H1 (cell line): ENCODE results near the gene SHTN1. TPM values are rescaled to one million over a fixed set of nuclear protein-coding genes. Genes with fewer than 3 reads are reported as not detected.

Experiments
- CTCF ChIA-PET: fragments of 300-600 bp; sonication (Branson Sonifier 250); formaldehyde crosslinking; loops from one replicate; lab custom pipeline; 2021; ENCODE audit not compliant: partially characterized antibody; lab: Charles Lee
- POLR2A ChIA-PET: fragments of 300-600 bp; sonication (Branson Sonifier 250); formaldehyde crosslinking; loops from one replicate; lab custom pipeline; 2021; ENCODE audit warnings: inconsistent platforms; ENCODE audit not compliant: partially characterized antibody; lab: Charles Lee
- DNase-seq, 2 experiments: peaks; one replicate each; pipeline versions ENCODE4 v3.0.0 to v3.0.0-alpha.2; 2010 to 2022; ENCODE audit warnings: low spot score in 2 of 2, low read depth in 1 of 2, mixed read lengths in 1 of 2
- FAIRE-seq: peaks from 2 replicates; lab custom pipeline; 2011; peaks lifted over from hg19 to GRCh38; lab: Jason Lieb, UNC
- H2AFZ ChIP-seq: 2 replicates; pipeline ENCODE4 v1.8.1; 2012; ENCODE audit warnings: low read length, inconsistent platforms
- H2AK5ac ChIP-seq: 2 replicates; pipeline ENCODE4 v1.6.1; 2013; ENCODE audit warnings: low read depth, low read length
- H2BK120ac ChIP-seq: replicated peaks from 2 replicates; pipeline ENCODE3; 2013; ENCODE audit warnings: low read depth, low read length, inconsistent platforms
- H2BK12ac ChIP-seq: 2 replicates; pipeline ENCODE4 v1.6.1; 2013; ENCODE audit warnings: low read depth, low read length
- H2BK15ac ChIP-seq: 2 replicates; pipeline ENCODE4 v1.6.1; 2013; ENCODE audit warnings: low read length
- H2BK20ac ChIP-seq: 2 replicates; pipeline ENCODE4 v1.6.1; 2013; ENCODE audit warnings: low read length
- H2BK5ac ChIP-seq: 2 replicates; pipeline ENCODE4 v1.6.1; 2013; ENCODE audit warnings: low read depth, low read length
- H3K14ac ChIP-seq: 2 replicates; pipeline ENCODE4 v1.6.1; 2013; ENCODE audit warnings: inconsistent platforms; ENCODE audit not compliant: insufficient read length
- H3K18ac ChIP-seq: 2 replicates; pipeline ENCODE4 v1.6.1; 2013; ENCODE audit warnings: low read length; ENCODE audit errors: extremely low read depth
- H3K23ac ChIP-seq: 2 replicates; pipeline ENCODE4 v1.6.1; 2013; ENCODE audit warnings: inconsistent platforms; ENCODE audit not compliant: insufficient read length
- H3K23me2 ChIP-seq: 2 replicates; pipeline ENCODE4 v1.6.1; 2013; ENCODE audit warnings: low read depth, low read length
- H3K27ac ChIP-seq: 2 replicates; pipeline ENCODE4 v1.6.1; 2011; ENCODE audit warnings: low read depth, low read length, inconsistent platforms
- H3K27me3 ChIP-seq, 4 experiments: replicated peaks in 1 of 4; 1 replicate in 1 of 4; 2 replicates in 3 of 4; pipeline versions ENCODE4 v1.6.1 to v1.8.1; 2011 to 2013; ENCODE audit warnings: low read length in 3 of 4, mild to moderate bottlenecking in 3 of 4, inconsistent platforms in 2 of 4, mixed read lengths in 2 of 4, moderate library complexity in 1 of 4; ENCODE audit not compliant: control insufficient read depth in 3 of 4, insufficient read depth in 3 of 4; ENCODE audit errors: extremely low read depth in 1 of 4
- H3K36me3 ChIP-seq, 4 experiments: 2 replicates each; pipeline versions ENCODE4 v1.6.1 to v1.8.1; 2011 to 2013; ENCODE audit warnings: mild to moderate bottlenecking in 4 of 4, low read length in 3 of 4, moderate library complexity in 2 of 4, control low read depth in 1 of 4, inconsistent platforms in 1 of 4; ENCODE audit not compliant: insufficient read depth in 4 of 4, control insufficient read depth in 2 of 4
- H3K4ac ChIP-seq: replicated peaks from 2 replicates; pipeline ENCODE3; 2013; ENCODE audit warnings: low read length, low read depth, mixed read lengths, inconsistent platforms; ENCODE audit not compliant: insufficient read length
- H3K4me1 ChIP-seq, 4 experiments: replicated peaks in 1 of 4; 1 replicate in 1 of 4; 2 replicates in 3 of 4; pipeline versions ENCODE4 v1.6.1 to v1.8.1; 2011 to 2013; ENCODE audit warnings: low read length in 3 of 4, inconsistent platforms in 2 of 4, mixed read lengths in 1 of 4; ENCODE audit not compliant: insufficient read depth in 4 of 4, control insufficient read depth in 3 of 4
- H3K4me2 ChIP-seq, 2 experiments: 2 replicates each; pipeline versions ENCODE4 v1.6.1 to v1.8.1; 2011 to 2013; ENCODE audit warnings: low read depth in 2 of 2, low read length in 2 of 2, control low read depth in 1 of 2, inconsistent platforms in 1 of 2, mild to moderate bottlenecking in 1 of 2; ENCODE audit not compliant: insufficient read depth in 1 of 2
- H3K4me3 ChIP-seq, 4 experiments: fragments of 200-600, 300-600 bp in 1 of 4; sonication (generic), shearing (Covaris generic), sonication (Bioruptor Twin) in 1 of 4; 2 replicates each; pipeline versions ENCODE4 v1.5.1 to v1.8.1; 2011 to 2016; ENCODE audit warnings: low read length in 4 of 4, low read depth in 3 of 4, control low read depth in 2 of 4, inconsistent platforms in 2 of 4, mild to moderate bottlenecking in 2 of 4, mixed read lengths in 1 of 4, moderate library complexity in 1 of 4; ENCODE audit not compliant: insufficient read depth in 2 of 4; ENCODE audit errors: extremely low read depth in 1 of 4
- H3K56ac ChIP-seq: replicated peaks from 2 replicates; pipeline ENCODE3; 2013; ENCODE audit warnings: low read depth, mild to moderate bottlenecking, mixed read lengths, low read length, inconsistent platforms; ENCODE audit not compliant: insufficient read length
- H3K79me1 ChIP-seq: 2 replicates; pipeline ENCODE4 v1.6.1; 2013; ENCODE audit warnings: low read depth, low read length, control low read depth
- H3K79me2 ChIP-seq, 2 experiments: 2 replicates each; pipeline versions ENCODE4 v1.6.1 to v1.8.1; 2012 to 2013; ENCODE audit warnings: low read length in 2 of 2, mild to moderate bottlenecking in 2 of 2, inconsistent platforms in 1 of 2; ENCODE audit not compliant: insufficient read depth in 2 of 2, control insufficient read depth in 1 of 2
- H3K9ac ChIP-seq, 4 experiments: replicated peaks in 1 of 4; 1 replicate in 1 of 4; 2 replicates in 3 of 4; pipeline versions ENCODE4 v1.6.1 to v1.8.1; 2011 to 2013; ENCODE audit warnings: low read depth in 3 of 4, low read length in 3 of 4, control low read depth in 2 of 4, mild to moderate bottlenecking in 2 of 4, moderate library complexity in 2 of 4, inconsistent platforms in 1 of 4; ENCODE audit errors: extremely low read depth in 1 of 4
- H3K9me3 ChIP-seq, 2 experiments: 2 replicates each; pipeline versions ENCODE4 v1.6.1 to v1.8.1; 2012 to 2013; ENCODE audit warnings: mild to moderate bottlenecking in 2 of 2, moderate library complexity in 2 of 2, control low read depth in 1 of 2, inconsistent platforms in 1 of 2, low read depth in 1 of 2, low read length in 1 of 2, mixed read lengths in 1 of 2; ENCODE audit not compliant: insufficient read depth in 2 of 2
- H4K20me1 ChIP-seq, 2 experiments: replicated peaks in 1 of 2; 2 replicates each; pipeline versions ENCODE3 to v1.8.1; 2011 to 2013; ENCODE audit warnings: inconsistent platforms in 2 of 2, low read length in 2 of 2, mild to moderate bottlenecking in 1 of 2; ENCODE audit not compliant: insufficient read depth in 2 of 2, control insufficient read depth in 1 of 2
- H4K5ac ChIP-seq: 2 replicates; pipeline ENCODE4 v1.6.1; 2013; ENCODE audit warnings: low read length, low read depth, mixed read lengths, inconsistent platforms; ENCODE audit not compliant: insufficient read length
- H4K8ac ChIP-seq: 2 replicates; pipeline ENCODE4 v1.8.0; 2013; ENCODE audit warnings: mild to moderate bottlenecking, moderate library complexity, low read length, inconsistent platforms; ENCODE audit not compliant: insufficient read depth; ENCODE audit errors: extremely low read depth
- H4K91ac ChIP-seq: replicated peaks from 2 replicates; pipeline ENCODE3; 2013; ENCODE audit warnings: low read length, mixed read lengths, inconsistent platforms; ENCODE audit not compliant: insufficient read length
- BACH1 ChIP-seq: IDR thresholded peaks from 2 replicates; pipeline ENCODE4 v1.6.1; 2012; ENCODE audit warnings: low read length, improper control_type of control experiment
- EGR1 ChIP-seq: IDR thresholded peaks from 2 replicates; pipeline ENCODE4 v1.6.1; 2011; ENCODE audit warnings: low read depth, low read length, borderline replicate concordance
- KDM4A ChIP-seq: IDR thresholded peaks from one replicate; pipeline ENCODE4 v1.7.1; 2012; ENCODE audit warnings: low read depth, mild to moderate bottlenecking, moderate library complexity, low read length, inconsistent platforms; ENCODE audit not compliant: severe bottlenecking
- MAFK ChIP-seq: IDR thresholded peaks from 2 replicates; pipeline ENCODE4 v1.6.1; 2012; ENCODE audit warnings: low read depth, mild to moderate bottlenecking, improper control_type of control experiment, low read length
- SP4 ChIP-seq: IDR thresholded peaks from 2 replicates; pipeline ENCODE4 v1.6.1; 2012; ENCODE audit warnings: low read length, inconsistent platforms
- WGBS, 2 experiments: shearing (Covaris generic) in 1 of 2; methylation state at CpG; one replicate each; pipeline versions ENCODE4 v1.1.6 to v1.1.7; 2013 to 2015; ENCODE audit warnings: low lambda C conversion rate in 2 of 2, mixed read lengths in 2 of 2, inconsistent platforms in 1 of 2, low coverage in 1 of 2, missing lambda C conversion rate in 1 of 2; ENCODE audit not compliant: insufficient replicate concordance in 2 of 2, insufficient coverage in 1 of 2, insufficient read length in 1 of 2; ENCODE audit errors: extremely low coverage in 1 of 2, missing lambda C conversion rate in 1 of 2; 5-methylcytosine and 5-hydroxymethylcytosine counted together
- polyA plus RNA-seq, 7 experiments: library from polyadenylated mRNA; depleted of rRNA in 3 of 7; stranded (reverse) in 5 of 7; unstranded in 2 of 7; fragments of >200 nt in 5 of 7; fragments of 200-250 nt in 2 of 7; gene quantifications; 1 replicate in 5 of 7; 2 replicates in 1 of 7; 4 replicates in 1 of 7; pipeline versions ENCODE4 v1.2.1 to v1.2.3, GENCODE V29; 2011 to 2013; ENCODE audit warnings: missing spikeins in 2 of 7, mixed read lengths in 2 of 7
- total RNA-seq: library from RNA; stranded (reverse); fragmentation: NEBNext Ultra II Directional; extraction: Animal tissue kit (Norgen Biotek cat#: 25700); gene quantifications from 2 replicates; pipeline ENCODE4 v1.2.1, GENCODE V29; 2021
- TF ChIP-seq, protein P1 (sequence below): IDR thresholded peaks from 2 replicates; pipeline ENCODE4 v1.6.1; 2012; ENCODE audit warnings: inconsistent platforms

Gene SHTN1
- total and polyA plus RNA-seq, 2 of the 8 experiments (the other 6 are each of a cell fraction or from before 2014, with no cell fraction given): 3.3 to 12.7 TPM

DNA sequence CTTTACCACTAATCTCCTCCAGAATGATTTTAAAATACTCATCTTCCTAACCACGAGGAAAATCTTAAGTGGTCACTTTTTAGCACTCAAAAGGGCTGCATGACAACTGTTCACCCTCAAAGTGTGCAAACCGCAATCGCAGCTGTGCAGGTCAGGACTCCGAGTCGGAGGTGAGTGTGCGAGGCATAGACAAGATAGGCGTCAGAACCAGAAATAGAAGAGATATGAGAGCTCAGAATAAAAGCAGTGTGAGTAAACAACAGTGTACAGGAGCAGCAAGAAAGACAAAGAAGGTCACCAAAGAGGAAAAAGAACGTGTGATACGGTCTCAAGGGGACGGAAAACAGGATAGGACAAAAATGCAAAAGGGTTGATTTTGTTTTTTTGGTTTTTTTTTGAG lies 173.2 kb downstream of the SHTN1 start:
- Histone ChIP-seq H3K4me3 (no peak overlapping the region), H2BK120ac (no peak overlapping the region), H2BK20ac (no peak overlapping the region), H4K91ac (no peak overlapping the region), H3K18ac (no peak overlapping the region), H2AK5ac (no peak overlapping the region), H3K27me3 (no peaks in the 10 kb centered on the region), H3K9me3 (no peaks in the 10 kb centered on the region), H3K23me2 (no peaks in the 10 kb centered on the region), H4K8ac (no peak overlapping the region), H3K79me2 (no peaks in the 10 kb centered on the region), H4K20me1 (peaks cover 0 to 2% of the 10 kb centered on the region in 2 experiments), H2BK12ac (no peak overlapping the region), H3K36me3 (no peaks in the 10 kb centered on the region; a peak in 1 of 8 replicates), H3K4ac (no peak overlapping the region), H3K4me1 (peaks cover 27 to 36% (median 29%) of the 10 kb centered on the region in 4 experiments), H2AFZ (no peak overlapping the region), H4K5ac (no peak overlapping the region), H3K9ac (no peak overlapping the region), H3K27ac (no peak overlapping the region), H2BK15ac (no peak overlapping the region), H2BK5ac (no peak overlapping the region), H3K23ac (no peak overlapping the region), H3K56ac (no peak overlapping the region), H3K79me1 (no peaks in the 10 kb centered on the region), H3K4me2 (no peak overlapping the region), H3K14ac (no peak overlapping the region)
- FAIRE-seq (no peak), DNase-seq (no peak)
- 85% methylated on average over 10 of the region's 10 CpGs; no CpG with 5 or more reads in 1 of the 2 experiments for WGBS, 2 experiments
- TF ChIP-seq SP4: no peak
- no peak for TF ChIP-seq EGR1
- no peak for TF ChIP-seq KDM4A
- TF ChIP-seq, protein P1, sequence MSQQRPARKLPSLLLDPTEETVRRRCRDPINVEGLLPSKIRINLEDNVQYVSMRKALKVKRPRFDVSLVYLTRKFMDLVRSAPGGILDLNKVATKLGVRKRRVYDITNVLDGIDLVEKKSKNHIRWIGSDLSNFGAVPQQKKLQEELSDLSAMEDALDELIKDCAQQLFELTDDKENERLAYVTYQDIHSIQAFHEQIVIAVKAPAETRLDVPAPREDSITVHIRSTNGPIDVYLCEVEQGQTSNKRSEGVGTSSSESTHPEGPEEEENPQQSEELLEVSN: no peak
- no peak for TF ChIP-seq MAFK
- TF ChIP-seq BACH1: no peak
- ChIA-PET CTCF (interaction anchor here (0.7 to 1.5 kb wide), 3 partner anchors 22 to 162 kb away, joined by 3 to 4 read pairs (median 3); no protein-coding TSS in a partner anchor), POLR2A (no interaction called here)
